NB4 (cell line): Measurements from ENCODE around the gene SPINT3.

ENCODE experiments used
- CTCF ChIP-seq: IDR thresholded peaks from one replicate; pipeline ENCODE4 v1.5.1; 2012; ENCODE audit warnings: low read depth, low read length
- TF ChIP-seq, protein P1 (sequence below): IDR thresholded peaks from 2 replicates; pipeline ENCODE4 v1.6.1; 2011; ENCODE audit warnings: low read depth, low read length

GRCh38 chr20:45497971-45498494 is 17.4 kb downstream of the SPINT3 start:
- TF ChIP-seq CTCF: no peak
- TF ChIP-seq, protein P1, sequence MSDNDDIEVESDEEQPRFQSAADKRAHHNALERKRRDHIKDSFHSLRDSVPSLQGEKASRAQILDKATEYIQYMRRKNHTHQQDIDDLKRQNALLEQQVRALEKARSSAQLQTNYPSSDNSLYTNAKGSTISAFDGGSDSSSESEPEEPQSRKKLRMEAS: no peak
